K562 (cell line): Measurements from ENCODE around the gene NECTIN1. TPM values are rescaled to one million over a fixed set of nuclear protein-coding genes. Genes with fewer than 3 reads are reported as not detected.

Experiments used
- CBFA2T2 ChIP-seq: fragments of 450-650 bp; conservative IDR thresholded peaks from 2 replicates; pipeline ENCODE4 v1.6.1; 2017; ENCODE audit warnings: mild to moderate bottlenecking
- PHF21A ChIP-seq: fragments of 450-650 bp; IDR thresholded peaks from 2 replicates; pipeline ENCODE4 v1.6.1; 2017; ENCODE audit warnings: low read depth, borderline replicate concordance
- POLR2A ChIP-seq: fragments of 450-650 bp; conservative IDR thresholded peaks from 2 replicates; pipeline ENCODE4 v1.6.1; 2016
- TCF7 ChIP-seq: sonication (generic); IDR thresholded peaks from 2 replicates; pipeline ENCODE4 v1.6.1; 2016; ENCODE audit warnings: antibody characterized with exemption, borderline replicate concordance
- XRCC4 ChIP-seq: IDR thresholded peaks from one replicate; pipeline ENCODE4 v1.6.1; 2011; ENCODE audit not compliant: insufficient read depth, insufficient read length; ENCODE audit errors: extremely low read depth
- polyA plus RNA-seq, 8 experiments: library from polyadenylated mRNA; depleted of rRNA in 4 of 8; stranded (reverse) in 5 of 8; unstranded in 3 of 8; fragments of >200 nt; fragmentation: Nextera tagmentation in 2 of 8; fragmentation: Illumina TruSeq in 1 of 8; extraction: Ambion mirVana in 2 of 8; extraction: Trizol in 1 of 8; gene quantifications; 2 replicates each; pipeline versions ENCODE4 v1.2.1 to v1.2.3, GENCODE V29; 2011 to 2014; ENCODE audit warnings: inconsistent platforms in 1 of 8, missing spikeins in 1 of 8
- total RNA-seq, 7 experiments: library from RNA; depleted of rRNA in 6 of 7; stranded (reverse); fragments of >200 nt in 6 of 7; fragmentation: Illumina TruSeq in 2 of 7; extraction: Trizol in 2 of 7; gene quantifications; 2 replicates each; pipeline versions ENCODE4 v1.2.1 to v1.2.3, GENCODE V29; 2011 to 2021; ENCODE audit warnings: low replicate concordance in 1 of 7
- TF ChIP-seq, protein P1 (sequence below): fragments of 450-650 bp; IDR thresholded peaks from 2 replicates; pipeline ENCODE4 v1.6.1; 2016; ENCODE audit warnings: mild to moderate bottlenecking, moderate library complexity
- TF ChIP-seq, protein P2 (sequence below): fragments of 450-650 bp; IDR thresholded peaks from 2 replicates; pipeline ENCODE4 v1.6.1; 2017; ENCODE audit warnings: antibody characterized with exemption, mild to moderate bottlenecking
- TF ChIP-seq, protein P3 (sequence below), 2 experiments: IDR thresholded peaks in 1 of 2; conservative IDR thresholded peaks in 1 of 2; 2 replicates each; pipeline ENCODE4 v1.6.1; 2016; ENCODE audit warnings: low read depth in 2 of 2, mild to moderate bottlenecking in 1 of 2, missing compliant biosample characterization in 1 of 2, missing genetic modification characterization in 1 of 2, moderate library complexity in 1 of 2

Gene NECTIN1
- total and polyA plus RNA-seq, 9 of the 15 experiments (the other 6 are each of a cell fraction or from before 2014, with no cell fraction given) = 0.09 to 0.53 (median 0.23) TPM; not detected in 2

DNA sequence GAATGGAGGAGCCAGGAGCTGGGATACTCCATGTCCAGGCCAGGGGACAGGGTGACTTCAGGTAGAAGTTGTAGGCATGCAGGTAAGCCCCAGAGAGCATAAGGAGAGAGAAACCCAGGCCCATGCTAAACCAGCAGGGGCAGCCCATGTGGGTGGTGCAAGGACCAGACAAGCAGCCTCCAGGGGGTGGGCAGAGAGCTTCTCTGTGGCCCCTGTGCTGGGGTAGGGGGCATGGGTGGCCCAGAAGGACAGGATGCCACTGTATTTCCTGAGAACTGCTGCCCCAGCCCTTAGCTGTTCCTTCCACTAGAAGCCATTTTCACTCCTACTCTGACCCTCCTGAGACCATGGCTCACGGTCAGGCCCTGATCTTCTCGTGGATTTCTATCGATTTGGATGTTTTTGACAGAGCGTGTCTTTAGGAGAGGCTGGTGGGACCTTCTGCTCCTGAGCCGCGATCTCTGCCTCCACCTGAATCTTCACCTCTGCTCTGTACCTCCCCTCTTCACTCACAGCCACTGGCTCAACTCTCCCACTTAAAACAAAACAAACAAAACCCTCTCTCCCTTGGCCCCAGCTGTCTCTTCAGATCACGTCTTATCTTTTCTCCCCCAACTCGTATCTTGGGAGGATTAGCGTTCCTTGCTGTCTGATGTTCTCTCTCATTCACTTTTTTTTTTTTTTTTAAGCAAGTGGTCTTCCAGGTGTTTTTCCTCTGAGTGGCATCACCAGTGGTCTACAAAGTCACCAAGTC, 112.2 kb downstream of the NECTIN1 start (continued):
- TF ChIP-seq, protein P1, sequence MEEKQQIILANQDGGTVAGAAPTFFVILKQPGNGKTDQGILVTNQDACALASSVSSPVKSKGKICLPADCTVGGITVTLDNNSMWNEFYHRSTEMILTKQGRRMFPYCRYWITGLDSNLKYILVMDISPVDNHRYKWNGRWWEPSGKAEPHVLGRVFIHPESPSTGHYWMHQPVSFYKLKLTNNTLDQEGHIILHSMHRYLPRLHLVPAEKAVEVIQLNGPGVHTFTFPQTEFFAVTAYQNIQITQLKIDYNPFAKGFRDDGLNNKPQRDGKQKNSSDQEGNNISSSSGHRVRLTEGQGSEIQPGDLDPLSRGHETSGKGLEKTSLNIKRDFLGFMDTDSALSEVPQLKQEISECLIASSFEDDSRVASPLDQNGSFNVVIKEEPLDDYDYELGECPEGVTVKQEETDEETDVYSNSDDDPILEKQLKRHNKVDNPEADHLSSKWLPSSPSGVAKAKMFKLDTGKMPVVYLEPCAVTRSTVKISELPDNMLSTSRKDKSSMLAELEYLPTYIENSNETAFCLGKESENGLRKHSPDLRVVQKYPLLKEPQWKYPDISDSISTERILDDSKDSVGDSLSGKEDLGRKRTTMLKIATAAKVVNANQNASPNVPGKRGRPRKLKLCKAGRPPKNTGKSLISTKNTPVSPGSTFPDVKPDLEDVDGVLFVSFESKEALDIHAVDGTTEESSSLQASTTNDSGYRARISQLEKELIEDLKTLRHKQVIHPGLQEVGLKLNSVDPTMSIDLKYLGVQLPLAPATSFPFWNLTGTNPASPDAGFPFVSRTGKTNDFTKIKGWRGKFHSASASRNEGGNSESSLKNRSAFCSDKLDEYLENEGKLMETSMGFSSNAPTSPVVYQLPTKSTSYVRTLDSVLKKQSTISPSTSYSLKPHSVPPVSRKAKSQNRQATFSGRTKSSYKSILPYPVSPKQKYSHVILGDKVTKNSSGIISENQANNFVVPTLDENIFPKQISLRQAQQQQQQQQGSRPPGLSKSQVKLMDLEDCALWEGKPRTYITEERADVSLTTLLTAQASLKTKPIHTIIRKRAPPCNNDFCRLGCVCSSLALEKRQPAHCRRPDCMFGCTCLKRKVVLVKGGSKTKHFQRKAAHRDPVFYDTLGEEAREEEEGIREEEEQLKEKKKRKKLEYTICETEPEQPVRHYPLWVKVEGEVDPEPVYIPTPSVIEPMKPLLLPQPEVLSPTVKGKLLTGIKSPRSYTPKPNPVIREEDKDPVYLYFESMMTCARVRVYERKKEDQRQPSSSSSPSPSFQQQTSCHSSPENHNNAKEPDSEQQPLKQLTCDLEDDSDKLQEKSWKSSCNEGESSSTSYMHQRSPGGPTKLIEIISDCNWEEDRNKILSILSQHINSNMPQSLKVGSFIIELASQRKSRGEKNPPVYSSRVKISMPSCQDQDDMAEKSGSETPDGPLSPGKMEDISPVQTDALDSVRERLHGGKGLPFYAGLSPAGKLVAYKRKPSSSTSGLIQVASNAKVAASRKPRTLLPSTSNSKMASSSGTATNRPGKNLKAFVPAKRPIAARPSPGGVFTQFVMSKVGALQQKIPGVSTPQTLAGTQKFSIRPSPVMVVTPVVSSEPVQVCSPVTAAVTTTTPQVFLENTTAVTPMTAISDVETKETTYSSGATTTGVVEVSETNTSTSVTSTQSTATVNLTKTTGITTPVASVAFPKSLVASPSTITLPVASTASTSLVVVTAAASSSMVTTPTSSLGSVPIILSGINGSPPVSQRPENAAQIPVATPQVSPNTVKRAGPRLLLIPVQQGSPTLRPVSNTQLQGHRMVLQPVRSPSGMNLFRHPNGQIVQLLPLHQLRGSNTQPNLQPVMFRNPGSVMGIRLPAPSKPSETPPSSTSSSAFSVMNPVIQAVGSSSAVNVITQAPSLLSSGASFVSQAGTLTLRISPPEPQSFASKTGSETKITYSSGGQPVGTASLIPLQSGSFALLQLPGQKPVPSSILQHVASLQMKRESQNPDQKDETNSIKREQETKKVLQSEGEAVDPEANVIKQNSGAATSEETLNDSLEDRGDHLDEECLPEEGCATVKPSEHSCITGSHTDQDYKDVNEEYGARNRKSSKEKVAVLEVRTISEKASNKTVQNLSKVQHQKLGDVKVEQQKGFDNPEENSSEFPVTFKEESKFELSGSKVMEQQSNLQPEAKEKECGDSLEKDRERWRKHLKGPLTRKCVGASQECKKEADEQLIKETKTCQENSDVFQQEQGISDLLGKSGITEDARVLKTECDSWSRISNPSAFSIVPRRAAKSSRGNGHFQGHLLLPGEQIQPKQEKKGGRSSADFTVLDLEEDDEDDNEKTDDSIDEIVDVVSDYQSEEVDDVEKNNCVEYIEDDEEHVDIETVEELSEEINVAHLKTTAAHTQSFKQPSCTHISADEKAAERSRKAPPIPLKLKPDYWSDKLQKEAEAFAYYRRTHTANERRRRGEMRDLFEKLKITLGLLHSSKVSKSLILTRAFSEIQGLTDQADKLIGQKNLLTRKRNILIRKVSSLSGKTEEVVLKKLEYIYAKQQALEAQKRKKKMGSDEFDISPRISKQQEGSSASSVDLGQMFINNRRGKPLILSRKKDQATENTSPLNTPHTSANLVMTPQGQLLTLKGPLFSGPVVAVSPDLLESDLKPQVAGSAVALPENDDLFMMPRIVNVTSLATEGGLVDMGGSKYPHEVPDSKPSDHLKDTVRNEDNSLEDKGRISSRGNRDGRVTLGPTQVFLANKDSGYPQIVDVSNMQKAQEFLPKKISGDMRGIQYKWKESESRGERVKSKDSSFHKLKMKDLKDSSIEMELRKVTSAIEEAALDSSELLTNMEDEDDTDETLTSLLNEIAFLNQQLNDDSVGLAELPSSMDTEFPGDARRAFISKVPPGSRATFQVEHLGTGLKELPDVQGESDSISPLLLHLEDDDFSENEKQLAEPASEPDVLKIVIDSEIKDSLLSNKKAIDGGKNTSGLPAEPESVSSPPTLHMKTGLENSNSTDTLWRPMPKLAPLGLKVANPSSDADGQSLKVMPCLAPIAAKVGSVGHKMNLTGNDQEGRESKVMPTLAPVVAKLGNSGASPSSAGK = no peak
- TF ChIP-seq TCF7 (no peak), CBFA2T2 (peak; percentile 26; the same call in 1 of the 2 replicates), XRCC4 (no peak), PHF21A (no peak), POLR2A (no peak)
- TF ChIP-seq, protein P2, sequence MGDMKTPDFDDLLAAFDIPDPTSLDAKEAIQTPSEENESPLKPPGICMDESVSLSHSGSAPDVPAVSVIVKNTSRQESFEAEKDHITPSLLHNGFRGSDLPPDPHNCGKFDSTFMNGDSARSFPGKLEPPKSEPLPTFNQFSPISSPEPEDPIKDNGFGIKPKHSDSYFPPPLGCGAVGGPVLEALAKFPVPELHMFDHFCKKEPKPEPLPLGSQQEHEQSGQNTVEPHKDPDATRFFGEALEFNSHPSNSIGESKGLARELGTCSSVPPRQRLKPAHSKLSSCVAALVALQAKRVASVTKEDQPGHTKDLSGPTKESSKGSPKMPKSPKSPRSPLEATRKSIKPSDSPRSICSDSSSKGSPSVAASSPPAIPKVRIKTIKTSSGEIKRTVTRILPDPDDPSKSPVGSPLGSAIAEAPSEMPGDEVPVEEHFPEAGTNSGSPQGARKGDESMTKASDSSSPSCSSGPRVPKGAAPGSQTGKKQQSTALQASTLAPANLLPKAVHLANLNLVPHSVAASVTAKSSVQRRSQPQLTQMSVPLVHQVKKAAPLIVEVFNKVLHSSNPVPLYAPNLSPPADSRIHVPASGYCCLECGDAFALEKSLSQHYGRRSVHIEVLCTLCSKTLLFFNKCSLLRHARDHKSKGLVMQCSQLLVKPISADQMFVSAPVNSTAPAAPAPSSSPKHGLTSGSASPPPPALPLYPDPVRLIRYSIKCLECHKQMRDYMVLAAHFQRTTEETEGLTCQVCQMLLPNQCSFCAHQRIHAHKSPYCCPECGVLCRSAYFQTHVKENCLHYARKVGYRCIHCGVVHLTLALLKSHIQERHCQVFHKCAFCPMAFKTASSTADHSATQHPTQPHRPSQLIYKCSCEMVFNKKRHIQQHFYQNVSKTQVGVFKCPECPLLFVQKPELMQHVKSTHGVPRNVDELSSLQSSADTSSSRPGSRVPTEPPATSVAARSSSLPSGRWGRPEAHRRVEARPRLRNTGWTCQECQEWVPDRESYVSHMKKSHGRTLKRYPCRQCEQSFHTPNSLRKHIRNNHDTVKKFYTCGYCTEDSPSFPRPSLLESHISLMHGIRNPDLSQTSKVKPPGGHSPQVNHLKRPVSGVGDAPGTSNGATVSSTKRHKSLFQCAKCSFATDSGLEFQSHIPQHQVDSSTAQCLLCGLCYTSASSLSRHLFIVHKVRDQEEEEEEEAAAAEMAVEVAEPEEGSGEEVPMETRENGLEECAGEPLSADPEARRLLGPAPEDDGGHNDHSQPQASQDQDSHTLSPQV = no peak
- TF ChIP-seq, protein P3, sequence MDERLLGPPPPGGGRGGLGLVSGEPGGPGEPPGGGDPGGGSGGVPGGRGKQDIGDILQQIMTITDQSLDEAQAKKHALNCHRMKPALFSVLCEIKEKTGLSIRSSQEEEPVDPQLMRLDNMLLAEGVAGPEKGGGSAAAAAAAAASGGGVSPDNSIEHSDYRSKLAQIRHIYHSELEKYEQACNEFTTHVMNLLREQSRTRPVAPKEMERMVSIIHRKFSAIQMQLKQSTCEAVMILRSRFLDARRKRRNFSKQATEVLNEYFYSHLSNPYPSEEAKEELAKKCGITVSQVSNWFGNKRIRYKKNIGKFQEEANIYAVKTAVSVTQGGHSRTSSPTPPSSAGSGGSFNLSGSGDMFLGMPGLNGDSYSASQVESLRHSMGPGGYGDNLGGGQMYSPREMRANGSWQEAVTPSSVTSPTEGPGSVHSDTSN (CRISPR knock-in tag; IDR thresholded peaks at IDR 0.05; ENCODE audit: low read depth) = no peak
- TF ChIP-seq, protein P3 (tag; conservative IDR thresholded peaks at IDR 0.05; ENCODE audit: low read depth) = no peak
